ENCODE results near the gene CLN5. TPM values are rescaled to one million over a fixed set of nuclear protein-coding genes. Genes with fewer than 3 reads are reported as not detected.
"Not testable (repeated sequence)": the region's sequence is repeated elsewhere in the genome, so short reads cannot be mapped to it uniquely, and the experiment has no call there.

Gene CLN5
- total RNA-seq, 2 donors from 2014 or later, result 21.0 to 22.0 TPM

DNA sequence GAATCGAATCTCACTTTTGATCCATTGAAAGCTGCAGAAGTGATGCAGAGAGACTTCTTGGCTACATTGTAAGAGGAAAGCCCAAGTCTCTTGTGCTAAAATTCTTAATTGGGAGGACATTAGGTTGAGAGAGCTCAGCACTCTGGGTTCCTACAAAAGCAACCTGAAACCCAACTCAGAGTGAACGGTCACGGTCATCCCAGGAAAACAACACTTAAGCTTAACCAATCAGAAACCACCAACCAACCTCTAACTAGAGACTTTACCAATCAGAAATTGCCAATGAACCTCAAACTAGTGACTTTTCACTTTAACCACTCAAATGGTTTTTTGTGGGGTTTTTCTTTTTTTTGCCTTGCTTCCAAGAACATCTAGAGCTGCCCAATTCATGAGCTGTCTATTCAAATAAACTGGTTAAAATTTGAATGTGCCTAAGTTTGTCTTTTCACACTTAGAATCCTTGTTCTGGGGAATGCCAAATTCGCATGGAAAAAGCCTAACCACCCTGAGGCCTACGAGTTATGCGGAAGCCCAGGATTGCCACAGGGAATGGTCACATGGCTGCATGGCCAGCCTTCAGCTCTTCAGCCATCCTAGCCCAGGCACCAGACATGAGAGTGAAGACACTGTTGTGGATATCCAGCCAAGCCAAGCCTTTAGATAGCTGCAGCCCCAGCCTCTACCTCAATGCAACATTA, 17.8 kb upstream of the CLN5 start:
- no peak for ATAC-seq
- intact Hi-C loops (cut with DNase I), result loop anchor here in 1 of 2 donors (10.0 kb wide), 1 partner anchor 1099 kb away; no protein-coding TSS in a partner anchor
- DNase-seq, result no peak

DNA sequence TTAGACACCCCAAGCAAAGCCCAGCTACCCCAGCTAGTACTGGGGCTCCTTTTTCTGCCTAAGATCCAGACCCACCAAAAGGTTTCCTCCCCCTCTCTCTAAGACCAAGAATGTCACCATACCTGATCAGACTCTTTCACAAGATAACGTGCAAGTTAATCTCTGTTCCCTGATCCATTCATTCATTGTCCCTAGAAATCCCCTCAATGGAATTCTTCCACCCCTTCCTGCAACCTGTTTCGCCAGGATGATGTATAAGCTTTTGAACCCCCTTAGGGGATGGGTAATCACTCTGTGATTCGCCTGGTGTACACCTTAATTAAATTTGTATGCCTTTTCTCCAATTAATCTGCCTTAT, 17.3 kb upstream of the CLN5 start:
- no peak for DNase-seq
- no peak for ATAC-seq
- intact Hi-C loops (cut with DNase I), result loop anchor here in 1 of 2 donors (10.0 kb wide), 1 partner anchor 1100 kb away; no protein-coding TSS in a partner anchor

DNA sequence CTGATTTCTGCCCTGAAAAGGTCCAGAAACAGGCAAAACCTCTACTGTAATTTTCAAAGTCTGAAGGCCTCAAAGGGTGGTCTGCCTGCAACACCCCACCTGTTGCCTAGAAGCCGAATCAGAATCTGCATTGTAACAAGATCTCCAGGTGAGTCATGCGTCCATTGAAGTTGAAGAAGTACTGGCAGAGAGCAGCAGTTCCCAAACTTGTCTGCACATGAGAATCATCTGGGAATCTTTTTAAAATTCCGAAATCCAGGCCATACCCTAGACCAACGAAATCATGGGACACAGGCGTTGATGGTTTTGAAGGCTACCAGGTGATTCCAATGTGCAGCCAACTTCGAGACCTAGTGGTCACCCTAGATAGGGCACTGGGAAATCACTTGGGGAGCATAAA, 16.0 kb upstream of the CLN5 start:
- ATAC-seq (no peak), DNase-seq (no peak)
- intact Hi-C loops (cut with DNase I), result loop anchor here in 1 of 2 donors (10.0 kb wide), 1 partner anchor 1101 kb away; no protein-coding TSS in a partner anchor

DNA sequence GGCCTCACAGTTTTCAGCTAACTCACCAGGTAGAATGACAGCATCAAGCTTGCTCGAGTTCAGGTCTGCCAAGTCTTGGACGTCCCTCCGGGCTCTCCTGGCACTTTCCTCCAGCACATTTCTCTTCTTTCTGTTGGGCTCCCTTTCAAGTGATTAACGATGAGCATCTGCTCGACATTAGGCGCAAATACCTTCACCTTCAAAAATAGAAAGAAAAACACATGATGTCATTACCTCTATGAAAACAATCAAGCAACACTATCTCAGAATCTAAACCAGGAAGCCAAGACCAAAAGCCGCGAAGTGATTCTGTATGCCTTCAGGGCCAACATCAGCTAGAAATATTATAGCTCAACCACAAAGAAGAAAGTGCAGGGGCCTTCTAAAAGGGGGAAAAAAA, 15.4 kb upstream of the CLN5 start:
- no peak for ATAC-seq
- no peak for DNase-seq
- intact Hi-C loops (cut with DNase I), result loop anchor here in 1 of 2 donors (10.0 kb wide), 1 partner anchor 1102 kb away; no protein-coding TSS in a partner anchor

DNA sequence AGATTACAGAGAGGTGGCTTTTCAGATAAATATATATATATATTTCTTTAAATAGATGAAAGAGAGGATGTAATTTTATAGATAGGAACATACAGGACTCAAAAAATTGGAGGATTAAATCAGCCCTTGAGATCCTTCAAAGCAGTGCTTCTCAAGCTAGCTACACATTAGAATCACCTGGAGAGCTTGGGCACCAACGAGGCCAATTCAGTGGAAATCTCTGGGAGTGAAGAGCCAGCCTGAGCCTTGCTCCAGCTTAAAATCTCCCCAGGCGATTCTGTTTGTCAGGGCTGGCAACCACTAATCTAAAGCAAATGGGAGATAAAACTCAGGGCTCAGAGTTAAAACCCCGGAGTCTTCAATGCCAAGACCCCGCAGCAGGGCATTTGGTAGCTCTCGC, 15.0 kb upstream of the CLN5 start:
- ATAC-seq, result no peak
- intact Hi-C loops (cut with DNase I), result loop anchor here in 1 of 2 donors (10.0 kb wide), 1 partner anchor 1102 kb away; no protein-coding TSS in a partner anchor
- DNase-seq, result no peak

DNA sequence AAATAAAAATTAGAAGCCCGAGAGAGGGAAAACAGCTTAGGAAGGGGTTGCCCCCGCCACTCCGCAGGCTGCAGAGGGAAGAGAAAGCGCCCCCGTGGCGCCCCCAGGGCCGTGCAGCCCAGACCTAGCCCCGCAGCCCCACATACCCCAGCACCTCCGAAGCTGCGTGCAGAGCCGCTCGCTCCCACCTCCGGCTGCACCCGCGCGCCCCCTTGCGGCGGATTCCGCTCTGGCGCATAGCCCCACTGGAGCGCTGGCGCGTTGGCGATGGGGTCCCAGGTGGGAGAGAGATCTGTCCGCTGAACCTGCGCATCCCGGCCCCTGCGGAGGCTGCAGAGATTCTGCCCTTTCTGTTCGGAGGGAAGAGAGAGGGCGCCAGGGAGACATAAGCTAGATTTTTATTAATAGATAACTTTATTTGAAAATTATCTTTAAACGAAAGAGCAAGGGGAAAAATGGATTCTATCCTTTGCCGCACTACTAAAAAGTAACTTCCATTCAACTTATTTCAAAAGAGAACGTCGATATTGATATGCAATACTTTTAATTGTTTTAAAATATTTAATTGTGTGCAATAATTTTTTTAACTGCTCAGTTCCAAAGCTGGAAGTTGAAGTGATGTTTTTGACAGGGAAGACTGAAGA, 11.7 kb upstream of the CLN5 start:
- DNase-seq (peak; percentile 80), ATAC-seq (peak; percentile 97 to 98)
- intact Hi-C loops (cut with DNase I), result no loop called here

DNA sequence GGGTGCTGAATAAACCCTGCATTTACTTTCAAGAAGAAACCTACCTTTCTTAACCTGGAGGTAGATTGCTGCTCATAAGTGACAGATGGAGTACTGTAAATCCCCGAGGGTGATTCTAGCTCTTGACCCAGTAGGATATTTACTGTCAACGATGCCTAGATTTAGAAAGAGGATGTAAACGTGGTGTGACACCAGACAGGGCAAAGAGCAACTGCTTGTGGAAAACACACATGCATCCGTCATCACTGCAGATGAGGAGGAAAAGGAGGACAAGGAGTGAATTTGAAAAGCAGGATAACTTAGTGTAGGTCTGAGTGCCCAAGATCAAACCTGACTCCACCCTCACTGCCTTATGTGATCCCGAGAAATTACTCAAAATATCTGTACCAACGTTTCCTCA, 9.8 kb upstream of the CLN5 start:
- DNase-seq (no peak), ATAC-seq (no peak)
- intact Hi-C loops (cut with DNase I), result no loop called here

DNA sequence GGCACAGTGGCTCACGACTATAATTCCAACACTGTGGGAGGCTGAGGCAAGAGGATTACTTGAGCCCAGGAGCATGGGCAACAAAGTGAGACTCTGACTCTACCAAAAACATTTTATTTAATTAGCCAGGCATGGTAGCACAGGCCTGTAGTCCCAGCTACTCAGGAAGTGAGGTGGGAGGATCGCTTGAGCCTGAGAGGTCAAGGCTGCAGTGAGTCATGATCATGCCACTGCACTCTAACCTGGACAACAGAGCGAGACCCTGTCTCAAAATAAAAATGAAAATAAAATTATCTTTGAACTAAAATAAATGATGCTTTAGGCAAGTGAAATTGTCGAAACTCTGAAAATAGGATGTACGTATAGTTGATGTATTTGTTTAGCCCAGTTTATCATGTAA, 8.2 kb upstream of the CLN5 start:
- intact Hi-C loops (cut with DNase I), result no loop called here
- DNase-seq (no peak), ATAC-seq (no peak)

DNA sequence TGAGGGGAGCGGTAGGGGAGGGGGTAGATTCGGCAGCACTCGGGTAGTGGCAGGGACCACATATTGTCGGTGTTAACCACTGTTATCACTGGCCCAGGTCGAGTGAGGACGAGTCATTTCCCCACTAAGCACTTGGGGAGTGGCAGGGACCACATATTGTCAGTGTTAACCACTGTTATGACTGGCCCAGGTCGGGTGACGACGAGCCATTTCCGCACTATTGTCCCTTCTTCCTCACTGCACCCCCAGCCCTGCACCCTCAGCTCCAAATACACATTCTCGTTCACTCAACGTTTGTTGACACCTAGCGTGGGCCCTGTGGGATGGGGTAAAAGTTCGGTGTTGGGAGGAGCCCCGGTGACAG, 467 bp upstream of the CLN5 start:
- ATAC-seq (peak; percentile 39 to 44), DNase-seq (peak; percentile 48)
- intact Hi-C loops (cut with DNase I), result no loop called here

DNA sequence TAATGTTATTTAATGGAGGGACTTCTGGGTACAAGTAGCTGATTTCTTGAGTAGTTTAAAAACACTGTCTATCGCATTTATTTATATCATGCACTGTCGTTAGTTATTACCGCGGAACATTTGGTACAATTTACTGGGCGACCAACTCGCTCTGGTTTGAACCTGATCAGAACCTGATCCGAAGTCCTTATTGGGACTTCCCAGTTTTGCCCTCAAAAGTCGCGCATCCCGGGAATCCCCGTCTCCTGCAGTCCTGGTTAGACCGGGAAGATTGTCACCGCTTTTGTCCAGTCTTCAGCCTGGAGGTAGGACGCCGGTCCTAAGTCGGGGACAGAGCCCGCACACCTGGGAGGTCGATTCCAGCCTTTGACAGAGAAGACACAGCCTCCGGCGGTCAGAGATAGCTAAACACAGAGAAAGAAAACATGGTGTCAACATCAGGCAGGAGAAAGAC, 694 bp downstream of the CLN5 start:
- DNase-seq (no peak), ATAC-seq (peak; percentile 4 to 5)
- intact Hi-C loops (cut with DNase I), result no loop called here

DNA sequence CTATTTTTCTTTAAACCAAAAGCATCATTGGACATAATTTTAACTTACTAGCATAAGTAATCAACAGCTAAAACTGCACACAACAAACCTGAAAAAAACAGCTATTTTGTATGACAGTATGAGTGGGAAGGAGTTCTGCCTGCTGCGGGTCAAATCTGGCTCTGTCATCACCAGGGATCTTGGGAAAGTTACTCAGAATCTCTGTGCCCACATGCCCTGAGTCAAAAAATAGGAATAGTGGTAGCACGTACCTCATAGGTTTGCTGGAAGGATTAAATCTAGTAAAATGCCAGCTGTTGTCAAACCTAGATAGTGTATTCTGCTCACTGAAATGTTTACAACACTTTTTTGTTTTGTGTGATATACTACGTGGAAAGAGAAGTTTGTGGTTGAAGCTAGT, 1.1 kb downstream of the CLN5 start:
- intact Hi-C loops (cut with DNase I), result no loop called here
- ATAC-seq (peak in 1 of 2 donors; percentile 2), DNase-seq (no peak)

DNA sequence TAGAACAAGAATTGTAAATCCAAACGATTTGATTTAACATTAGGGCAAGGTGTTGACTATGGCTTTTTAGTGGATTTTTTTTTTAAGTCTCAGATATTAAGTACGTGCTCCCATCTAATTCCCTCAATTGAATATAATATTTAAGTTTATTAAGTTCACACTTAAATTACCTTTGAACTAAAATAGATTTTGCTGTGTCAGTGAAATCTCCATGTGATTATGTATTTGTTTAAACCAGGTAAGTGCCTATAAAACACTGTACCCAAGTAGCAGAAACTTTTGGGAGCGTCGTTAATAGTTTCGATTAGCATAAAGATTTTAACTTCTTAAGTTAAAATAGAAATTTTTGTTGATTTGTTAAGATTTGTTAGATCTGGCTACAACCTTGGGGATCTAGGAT, 1.6 kb downstream of the CLN5 start:
- intact Hi-C loops (cut with DNase I), result no loop called here
- no peak for ATAC-seq
- no peak for DNase-seq

DNA sequence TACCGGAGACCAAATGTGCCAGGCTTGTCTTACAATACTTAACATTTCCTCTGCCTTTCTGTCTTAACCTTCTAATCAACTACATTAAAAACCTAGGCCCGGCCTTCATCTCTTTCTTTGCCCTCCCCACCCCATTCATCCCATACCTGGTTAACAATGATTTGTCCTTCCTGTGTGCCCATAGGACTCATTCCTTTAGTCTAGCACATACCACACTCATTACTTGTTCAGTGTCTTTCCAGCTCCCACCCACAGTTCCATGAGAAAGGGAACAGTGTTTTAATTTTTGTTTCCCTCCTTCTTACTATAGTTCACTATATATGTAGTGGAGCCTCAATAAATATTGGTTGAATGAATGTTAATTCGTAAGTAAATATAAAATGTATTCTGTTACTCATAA, 2.4 kb downstream of the CLN5 start:
- DNase-seq (no peak), ATAC-seq (no peak)
- intact Hi-C loops (cut with DNase I), result no loop called here

DNA sequence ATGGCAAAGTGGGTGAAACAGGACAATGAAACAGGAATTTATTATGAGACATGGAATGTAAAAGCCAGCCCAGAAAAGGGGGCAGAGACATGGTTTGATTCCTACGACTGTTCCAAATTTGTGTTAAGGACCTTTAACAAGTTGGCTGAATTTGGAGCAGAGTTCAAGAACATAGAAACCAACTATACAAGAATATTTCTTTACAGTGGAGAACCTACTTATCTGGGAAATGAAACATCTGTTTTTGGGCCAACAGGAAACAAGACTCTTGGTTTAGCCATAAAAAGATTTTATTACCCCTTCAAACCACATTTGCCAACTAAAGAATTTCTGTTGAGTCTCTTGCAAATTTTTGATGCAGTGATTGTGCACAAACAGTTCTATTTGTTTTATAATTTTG, 8.6 kb downstream of the CLN5 start:
- intact Hi-C loops (cut with DNase I), result no loop called here
- DNase-seq (no peak), ATAC-seq (no peak)

DNA sequence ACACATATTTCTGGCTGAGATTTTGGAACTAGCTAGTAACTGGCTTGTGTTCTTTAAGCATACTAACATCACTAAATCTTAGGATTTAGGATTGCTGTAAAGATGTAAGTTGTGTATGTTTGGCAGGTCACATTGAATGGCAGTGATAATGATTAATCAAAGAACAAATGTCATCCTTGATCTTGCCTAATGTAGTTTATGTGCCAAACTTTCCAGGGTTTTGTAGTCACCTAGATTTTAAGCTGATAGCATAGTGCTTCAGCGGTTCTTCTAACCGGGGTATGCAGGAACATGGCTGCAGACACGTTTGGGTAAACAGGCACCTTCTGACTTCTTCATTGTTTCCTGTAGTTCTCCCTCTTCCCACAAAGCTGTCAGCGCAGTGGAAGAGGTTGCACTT, 9.7 kb downstream of the CLN5 start:
- DNase-seq (no peak), ATAC-seq (peak in 1 of 2 donors; percentile 20)
- intact Hi-C loops (cut with DNase I), result no loop called here

DNA sequence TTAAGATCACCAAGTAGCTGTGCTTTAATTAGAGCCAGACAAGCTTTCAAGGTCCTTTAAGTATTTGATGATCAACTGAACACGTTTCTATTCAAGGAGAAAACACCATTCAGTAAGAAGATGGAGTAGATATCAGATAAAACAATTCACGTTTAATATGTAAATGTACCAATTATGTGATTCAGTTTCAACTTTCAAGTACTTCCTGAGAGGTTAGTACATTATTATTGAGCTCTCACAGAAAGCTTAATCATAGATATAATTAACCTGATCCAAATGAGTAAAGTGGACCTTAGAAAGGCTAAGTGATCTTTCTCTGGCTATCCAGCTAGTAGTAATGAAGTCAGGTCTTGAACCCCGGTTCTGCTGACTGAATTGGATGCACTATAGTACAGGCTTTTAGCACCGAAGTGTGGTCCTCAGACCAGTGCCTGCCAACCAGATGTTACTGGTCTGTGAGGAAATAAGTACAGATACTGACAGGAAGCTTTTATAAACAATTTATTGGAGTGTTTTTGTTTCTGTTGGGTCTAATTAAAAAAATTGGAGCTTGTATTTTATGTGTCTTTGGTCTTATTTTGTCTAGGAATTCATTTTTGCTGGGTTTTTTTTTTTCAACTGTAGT, 10.2 kb downstream of the CLN5 start:
- intact Hi-C loops (cut with DNase I), result no loop called here
- ATAC-seq (peak in 1 of 2 donors; percentile 28), DNase-seq (no peak)

DNA sequence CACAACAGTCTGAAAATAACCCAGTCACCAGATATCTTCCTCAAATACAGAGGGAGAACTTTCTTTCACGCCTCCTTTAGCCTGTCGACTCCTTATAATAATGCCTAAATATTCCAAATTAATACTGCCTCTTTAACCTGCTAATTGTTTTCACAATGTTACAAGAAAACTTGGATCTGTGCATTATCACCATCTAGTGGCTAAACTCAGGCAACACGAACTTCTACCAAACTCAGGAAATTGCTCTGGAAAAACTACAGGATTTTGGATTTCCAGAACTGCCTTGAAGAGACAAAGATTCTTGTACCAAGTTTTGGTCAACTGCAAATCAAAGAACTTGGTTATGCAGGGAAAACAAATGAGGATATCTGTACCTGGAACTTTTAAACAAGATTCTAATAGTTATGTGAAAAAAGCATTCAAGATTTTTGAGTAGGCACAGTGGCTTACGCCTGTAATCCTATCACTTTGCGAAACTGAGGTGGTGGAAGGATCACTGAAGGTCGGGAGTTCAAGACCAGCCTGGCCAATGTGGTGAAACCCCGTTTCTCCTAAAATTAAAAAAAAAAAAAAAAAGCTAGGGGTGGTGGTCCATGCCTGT, 10.8 kb downstream of the CLN5 start:
- ATAC-seq, result peak in 1 of 2 donors; percentile 23
- intact Hi-C loops (cut with DNase I), result no loop called here

DNA sequence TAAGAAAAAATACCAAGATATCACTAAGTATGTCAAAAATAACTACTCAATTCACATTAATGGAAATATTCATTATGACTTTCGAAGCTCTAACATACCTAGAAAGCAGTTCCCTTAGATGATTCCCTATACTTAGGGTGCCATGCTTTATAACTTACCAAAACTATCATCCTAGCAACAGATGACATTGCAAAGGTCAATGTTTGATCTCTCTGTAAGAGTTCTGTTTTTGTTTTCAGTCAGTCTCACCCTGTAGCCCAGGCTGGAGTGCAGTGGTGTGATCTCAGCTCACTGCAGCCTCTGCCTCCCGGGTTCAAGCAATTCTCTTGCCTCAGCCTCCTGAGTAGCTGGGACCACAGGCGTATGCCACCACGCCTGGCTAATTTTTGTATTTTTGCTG, 16.5 kb downstream of the CLN5 start:
- peak; percentile 42 to 67 for ATAC-seq
- intact Hi-C loops (cut with DNase I); DNase-seq: not testable (repeated sequence)

More for the DNA sequence above, 10.8 kb downstream of the CLN5 start:
- no peak for DNase-seq

DNA sequence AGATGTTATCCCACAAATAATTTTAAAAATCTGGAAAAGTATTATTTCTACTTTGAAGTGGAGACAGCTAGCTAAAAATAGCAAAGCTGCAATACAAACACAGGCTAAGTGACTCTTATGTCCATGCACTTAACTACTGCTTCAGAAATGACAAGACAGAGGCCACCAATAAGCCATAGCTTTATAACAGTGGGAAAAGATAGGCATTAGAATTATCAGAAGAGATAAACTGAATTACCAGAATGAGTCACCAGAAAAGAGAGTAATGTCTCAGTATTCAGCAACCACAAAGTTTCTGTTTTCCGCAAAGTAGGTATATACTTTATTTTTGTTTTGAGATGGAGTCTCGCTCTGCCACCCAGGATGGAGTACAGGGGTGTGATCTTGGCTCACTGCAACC, 17.1 kb downstream of the CLN5 start:
- intact Hi-C loops (cut with DNase I), result no loop called here
- ATAC-seq (peak; percentile 38 to 53), DNase-seq (no peak)

DNA sequence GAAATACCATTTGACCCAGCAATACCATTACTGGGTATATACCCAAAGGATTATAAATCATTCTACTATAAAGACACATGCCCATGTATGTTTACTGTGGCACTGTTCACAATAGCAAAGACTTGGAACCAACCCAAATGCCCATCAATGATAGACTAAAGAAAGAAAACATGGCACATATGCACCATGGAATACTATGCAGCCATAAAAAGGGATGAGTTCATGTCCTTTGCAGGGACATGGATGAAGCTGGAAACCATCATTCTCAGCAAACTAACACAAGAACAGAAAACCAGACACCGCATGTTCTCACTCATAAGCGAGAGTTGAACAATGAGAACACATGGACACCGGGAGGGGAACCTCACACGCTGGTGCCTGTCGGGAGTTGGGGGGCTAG, 17.8 kb downstream of the CLN5 start:
- DNase-seq; ATAC-seq; intact Hi-C loops (cut with DNase I): not testable (repeated sequence)

All from left cardiac atrium (tissue), 4 donors.